SIG-M5 treated with dmso at 0.1 percent for 504 hours (cell line): ENCODE measurements around the gene SEPTIN10.

ENCODE experiments used
- DNase-seq: peaks from one replicate; lab custom pipeline; 2025; ENCODE audit not compliant: unreplicated experiment; lab: John Stamatoyannopoulos, UW

The SEPTIN10 gene

GRCh38 chr2:109500910-109501309, 112.9 kb downstream of the SEPTIN10 start:
- DNase-seq = no peak

GRCh38 chr2:109499566-109499965, 114.2 kb downstream of the SEPTIN10 start:
- peak; percentile 11 for DNase-seq

GRCh38 chr2:109498906-109499305, 114.9 kb downstream of the SEPTIN10 start:
- no peak for DNase-seq

GRCh38 chr2:109497911-109498870, 115.6 kb downstream of the SEPTIN10 start:
- DNase-seq = no peak

- DNase-seq = no peak
These were observed 116.3 kb downstream of the SEPTIN10 start for GRCh38 chr2:109497463-109497862.

GRCh38 chr2:109494351-109494750, 119.4 kb downstream of the SEPTIN10 start:
- no peak for DNase-seq

- no peak for DNase-seq
These were observed 120.4 kb downstream of the SEPTIN10 start for GRCh38 chr2:109493176-109493935.
